Measurements from ENCODE around the gene HCLS1.

DNA sequence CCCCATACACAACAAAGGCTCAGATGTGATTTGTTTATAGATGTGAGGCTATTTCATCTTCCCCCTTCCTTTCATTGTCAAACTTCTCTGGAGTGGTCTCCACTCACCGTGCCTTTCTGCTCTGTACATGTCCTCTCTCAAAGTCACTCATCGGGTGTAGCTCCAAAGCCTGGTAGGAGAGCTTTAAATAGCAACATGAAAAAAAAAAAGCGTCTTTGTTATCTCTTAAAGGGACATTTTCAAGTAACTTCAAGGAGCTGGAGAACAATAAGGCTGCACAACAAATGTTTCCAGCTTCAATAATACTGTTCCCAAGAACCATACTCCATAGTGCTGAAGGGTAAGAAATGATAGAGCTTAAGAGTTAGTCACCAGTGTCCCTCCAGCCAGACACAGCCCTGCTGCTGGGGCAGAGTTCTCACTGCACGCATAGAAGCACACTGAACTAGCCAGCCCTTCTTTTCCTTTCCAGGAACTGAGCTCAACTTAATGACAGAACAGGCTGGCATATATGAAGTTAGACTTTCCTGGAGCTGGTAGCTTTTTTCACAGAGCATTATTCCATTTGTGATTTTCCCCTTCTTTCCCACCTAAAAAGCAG is 59.4 kb downstream of the HCLS1 start:
- TF ChIP-seq CEBPB (IDR thresholded peaks at IDR 0.05; ENCODE audit: low read depth, low read length) (no peak), MAFK (IDR thresholded peaks at IDR 0.05; ENCODE audit: low read depth, low read length) (no peak), POLR2AphosphoS5 (IDR thresholded peaks at IDR 0.05; ENCODE audit: low read depth, low read length) (no peak), CHD1 (IDR thresholded peaks at IDR 0.05; ENCODE audit: low read depth, low read length) (no peak), POLR2A (IDR thresholded peaks at IDR 0.05; ENCODE audit: control extremely low read depth in 1 of 2, low read depth in 2 of 2, low read length in 2 of 2) (no peak), SIN3A (conservative IDR thresholded peaks at IDR 0.05 in 1 of 2, IDR thresholded peaks at IDR 0.05 in 1 of 2; ENCODE audit: low read depth in 1 of 2, low read length in 2 of 2) (no peak), KDM1A (IDR thresholded peaks at IDR 0.05; ENCODE audit: borderline replicate concordance, low read length) (no peak)
- TF ChIP-seq, protein P1, sequence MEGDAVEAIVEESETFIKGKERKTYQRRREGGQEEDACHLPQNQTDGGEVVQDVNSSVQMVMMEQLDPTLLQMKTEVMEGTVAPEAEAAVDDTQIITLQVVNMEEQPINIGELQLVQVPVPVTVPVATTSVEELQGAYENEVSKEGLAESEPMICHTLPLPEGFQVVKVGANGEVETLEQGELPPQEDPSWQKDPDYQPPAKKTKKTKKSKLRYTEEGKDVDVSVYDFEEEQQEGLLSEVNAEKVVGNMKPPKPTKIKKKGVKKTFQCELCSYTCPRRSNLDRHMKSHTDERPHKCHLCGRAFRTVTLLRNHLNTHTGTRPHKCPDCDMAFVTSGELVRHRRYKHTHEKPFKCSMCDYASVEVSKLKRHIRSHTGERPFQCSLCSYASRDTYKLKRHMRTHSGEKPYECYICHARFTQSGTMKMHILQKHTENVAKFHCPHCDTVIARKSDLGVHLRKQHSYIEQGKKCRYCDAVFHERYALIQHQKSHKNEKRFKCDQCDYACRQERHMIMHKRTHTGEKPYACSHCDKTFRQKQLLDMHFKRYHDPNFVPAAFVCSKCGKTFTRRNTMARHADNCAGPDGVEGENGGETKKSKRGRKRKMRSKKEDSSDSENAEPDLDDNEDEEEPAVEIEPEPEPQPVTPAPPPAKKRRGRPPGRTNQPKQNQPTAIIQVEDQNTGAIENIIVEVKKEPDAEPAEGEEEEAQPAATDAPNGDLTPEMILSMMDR (IDR thresholded peaks at IDR 0.05; ENCODE audit: control extremely low read depth in 1 of 3, insufficient read depth in 1 of 3, low read depth in 1 of 3, low read length in 3 of 3) = no peak
